Measurements from ENCODE around the gene ALK.
A peak's percentile ranks its signal among the peaks of the same experiment; 100 is the strongest.

Gene ALK

DNA sequence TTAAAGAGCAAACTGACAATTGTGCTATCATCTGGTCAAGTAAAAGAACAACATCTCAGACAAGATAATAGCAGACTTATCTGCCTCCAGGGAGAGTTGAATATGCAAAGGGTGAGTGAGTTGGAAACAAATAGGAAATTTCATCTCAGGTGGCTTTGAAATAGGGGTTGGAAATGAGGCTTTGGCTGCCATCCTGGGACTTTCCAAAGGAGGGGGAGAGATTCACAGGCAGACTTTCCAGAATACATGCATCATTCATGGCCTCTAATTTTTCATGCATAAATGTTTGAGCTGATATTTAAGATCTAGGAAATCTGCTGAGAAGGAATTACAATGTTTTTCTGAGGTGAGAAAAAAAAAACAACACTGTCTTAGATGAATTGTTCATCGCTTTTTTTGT is 300.5 kb downstream of the ALK start:
- TF ChIP-seq, protein P1, sequence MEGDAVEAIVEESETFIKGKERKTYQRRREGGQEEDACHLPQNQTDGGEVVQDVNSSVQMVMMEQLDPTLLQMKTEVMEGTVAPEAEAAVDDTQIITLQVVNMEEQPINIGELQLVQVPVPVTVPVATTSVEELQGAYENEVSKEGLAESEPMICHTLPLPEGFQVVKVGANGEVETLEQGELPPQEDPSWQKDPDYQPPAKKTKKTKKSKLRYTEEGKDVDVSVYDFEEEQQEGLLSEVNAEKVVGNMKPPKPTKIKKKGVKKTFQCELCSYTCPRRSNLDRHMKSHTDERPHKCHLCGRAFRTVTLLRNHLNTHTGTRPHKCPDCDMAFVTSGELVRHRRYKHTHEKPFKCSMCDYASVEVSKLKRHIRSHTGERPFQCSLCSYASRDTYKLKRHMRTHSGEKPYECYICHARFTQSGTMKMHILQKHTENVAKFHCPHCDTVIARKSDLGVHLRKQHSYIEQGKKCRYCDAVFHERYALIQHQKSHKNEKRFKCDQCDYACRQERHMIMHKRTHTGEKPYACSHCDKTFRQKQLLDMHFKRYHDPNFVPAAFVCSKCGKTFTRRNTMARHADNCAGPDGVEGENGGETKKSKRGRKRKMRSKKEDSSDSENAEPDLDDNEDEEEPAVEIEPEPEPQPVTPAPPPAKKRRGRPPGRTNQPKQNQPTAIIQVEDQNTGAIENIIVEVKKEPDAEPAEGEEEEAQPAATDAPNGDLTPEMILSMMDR (IDR thresholded peaks at IDR 0.05), result no peak
- no peak for TF ChIP-seq ZFX (IDR thresholded peaks at IDR 0.05; ENCODE audit: borderline replicate concordance)
- H3K27ac ChIP-seq, result no peak overlapping the region

DNA sequence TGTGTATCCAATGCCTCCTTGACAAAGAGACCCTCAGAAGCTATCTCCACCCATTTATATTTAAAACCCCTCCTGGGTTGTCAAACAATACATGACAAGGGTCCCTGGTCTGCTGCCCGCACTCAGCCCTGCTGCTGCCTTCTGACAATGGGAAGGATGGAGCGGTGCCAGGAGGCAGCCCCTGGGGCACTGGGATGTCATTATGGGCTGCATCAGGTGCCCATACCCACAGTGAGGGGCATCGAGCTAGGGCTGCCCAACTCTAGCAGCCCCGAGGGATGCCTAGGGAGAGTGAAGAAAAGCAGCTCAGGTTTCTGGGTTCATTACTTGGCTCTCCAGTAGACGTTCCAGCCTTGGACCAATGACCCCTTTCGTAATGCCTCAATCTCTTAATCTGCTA is 301.7 kb downstream of the ALK start:
- TF ChIP-seq ZFX (IDR thresholded peaks at IDR 0.05; ENCODE audit: borderline replicate concordance), result no peak
- H3K27ac ChIP-seq, result no peak overlapping the region

DNA sequence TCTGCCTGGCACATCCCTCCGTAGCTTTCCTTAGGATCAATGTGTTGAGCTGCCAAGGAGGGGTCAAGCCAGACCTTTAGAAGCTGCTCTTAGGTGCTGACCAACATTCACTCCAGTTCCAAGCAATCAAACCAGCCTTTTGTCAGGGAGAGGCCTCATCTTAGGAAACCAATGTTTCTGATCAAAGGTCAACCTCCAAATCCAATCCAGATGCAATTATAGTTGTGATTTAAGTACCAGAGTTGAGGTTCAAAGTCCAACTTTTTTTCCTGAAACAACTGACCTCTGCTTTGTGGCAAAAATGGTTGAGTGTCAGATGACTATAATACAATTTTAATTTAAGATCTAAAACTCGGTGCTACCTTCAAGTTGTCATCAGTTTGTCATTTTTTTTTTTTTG is 303.4 kb downstream of the ALK start:
- H3K27ac ChIP-seq, result no peak overlapping the region
- TF ChIP-seq ZFX (IDR thresholded peaks at IDR 0.05; ENCODE audit: borderline replicate concordance), result no peak
- TF ChIP-seq, protein P1 (IDR thresholded peaks at IDR 0.05), result no peak

DNA sequence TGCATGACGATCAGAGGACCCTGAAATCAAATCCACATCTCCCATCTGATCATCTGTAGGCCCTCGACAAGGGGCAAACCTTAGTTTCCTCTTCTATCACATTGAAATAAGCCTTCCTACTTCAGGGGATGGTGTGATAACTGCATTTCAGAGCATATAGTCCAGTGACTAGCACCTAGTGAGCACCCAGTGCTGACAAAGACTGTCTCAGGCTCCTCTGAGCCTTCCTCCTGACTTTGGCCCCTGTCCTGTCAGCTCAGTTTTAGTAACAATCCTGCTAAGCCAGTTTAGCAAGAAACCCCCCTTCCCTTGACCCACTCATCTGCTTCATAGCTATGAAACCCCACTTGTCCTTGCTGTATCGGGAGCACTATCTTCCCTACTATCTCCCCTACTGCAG is 304.0 kb downstream of the ALK start:
- TF ChIP-seq ZFX (IDR thresholded peaks at IDR 0.05; ENCODE audit: borderline replicate concordance), result no peak
- TF ChIP-seq, protein P1 (IDR thresholded peaks at IDR 0.05), result no peak
- no peak overlapping the region for H3K27ac ChIP-seq

DNA sequence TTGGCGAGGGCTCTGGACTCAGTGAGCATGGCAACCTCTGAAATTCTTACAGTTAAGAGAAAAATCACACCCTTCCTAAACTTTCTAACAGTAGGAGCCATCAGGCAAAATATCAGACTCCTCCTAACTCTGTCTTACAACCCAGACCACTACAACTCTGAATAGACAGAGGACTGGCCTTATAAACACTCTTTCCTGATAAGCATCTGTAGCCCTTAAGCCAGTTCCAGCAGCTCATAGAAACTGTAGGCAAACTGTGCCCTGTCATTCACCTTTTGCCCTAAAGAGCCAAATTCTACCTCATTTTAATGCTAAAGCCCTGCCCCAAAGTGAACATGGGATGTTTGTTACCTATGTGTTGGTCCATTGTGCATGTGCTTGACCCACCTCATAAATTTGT is 304.8 kb downstream of the ALK start:
- no peak for TF ChIP-seq ZFX (IDR thresholded peaks at IDR 0.05; ENCODE audit: borderline replicate concordance)
- TF ChIP-seq, protein P1 (IDR thresholded peaks at IDR 0.05), result no peak
- H3K27ac ChIP-seq, result no peak overlapping the region

DNA sequence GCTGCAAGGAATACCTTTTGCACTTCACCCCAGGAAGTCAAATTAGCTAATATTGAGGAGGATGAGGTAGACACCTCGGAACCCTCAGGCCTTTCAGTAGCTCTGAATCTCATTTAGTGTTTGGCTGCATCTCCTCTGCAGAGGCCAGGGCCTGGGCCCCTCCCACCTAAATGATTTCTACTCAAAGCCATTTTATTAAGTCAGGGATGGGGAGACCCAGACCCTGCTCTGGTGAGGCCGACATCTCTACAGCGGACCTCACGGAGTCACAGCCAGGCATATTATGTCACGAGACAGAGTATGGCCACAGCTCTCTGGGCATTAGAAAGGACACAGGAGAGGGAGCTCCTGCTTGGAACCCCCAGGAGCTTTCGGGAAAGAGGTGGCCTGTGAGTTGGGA is 305.5 kb downstream of the ALK start:
- H3K27ac ChIP-seq, result 0 out of 2 replicates have a peak overlapping the region, but pooled peaks have one; percentile 30
- TF ChIP-seq, protein P1 (IDR thresholded peaks at IDR 0.05), result no peak
- TF ChIP-seq ZFX (IDR thresholded peaks at IDR 0.05; ENCODE audit: borderline replicate concordance), result no peak

DNA sequence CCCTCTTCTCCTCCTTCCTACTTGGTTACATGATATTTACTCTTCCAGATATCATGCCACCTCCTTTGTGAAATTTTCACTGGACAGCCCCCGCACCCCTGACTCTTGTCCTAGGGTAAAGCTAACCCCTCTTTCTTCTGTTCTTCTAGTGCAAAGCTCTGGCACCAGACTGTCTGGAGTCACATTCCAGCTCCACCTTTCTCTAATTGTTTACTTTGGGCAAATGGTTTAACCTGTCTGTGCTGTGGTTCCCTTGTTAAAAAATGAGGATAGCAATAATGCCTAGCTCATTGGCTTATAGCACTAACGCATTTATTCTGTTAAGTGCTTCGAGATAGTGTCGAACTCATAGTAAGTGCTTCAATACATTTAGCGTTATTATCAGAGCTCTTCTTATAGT is 306.2 kb downstream of the ALK start:
- 0 out of 2 replicates have a peak overlapping the region, but pooled peaks have one; percentile 30 for H3K27ac ChIP-seq
- TF ChIP-seq ZFX (IDR thresholded peaks at IDR 0.05; ENCODE audit: borderline replicate concordance), result no peak
- TF ChIP-seq, protein P1 (IDR thresholded peaks at IDR 0.05), result no peak

DNA sequence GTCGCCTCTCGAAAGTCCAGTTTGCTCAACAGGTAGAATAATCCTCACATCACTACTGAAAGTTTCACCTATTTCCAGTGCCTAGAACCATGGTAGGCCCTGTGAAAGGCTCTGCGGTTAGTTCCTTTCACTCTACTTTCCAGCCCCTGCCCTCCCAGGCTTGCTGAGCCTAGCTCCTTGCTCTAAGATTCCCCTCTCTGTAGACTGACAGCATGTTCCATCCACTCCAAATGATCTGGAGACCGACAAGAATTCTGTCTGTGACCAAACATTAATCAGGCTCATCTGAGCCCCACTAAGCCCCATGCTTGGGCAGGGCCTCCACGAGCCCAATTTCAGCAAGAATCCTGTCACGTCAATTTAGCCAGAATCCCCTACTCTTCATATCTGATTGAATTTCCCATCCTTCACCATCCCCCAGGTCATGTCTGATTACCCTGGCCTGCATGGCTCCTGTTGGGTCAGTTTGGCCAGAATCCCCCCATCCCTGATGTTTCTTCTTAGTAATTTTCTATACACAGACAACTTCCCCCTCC is 307.0 kb downstream of the ALK start:
- no peak for TF ChIP-seq ZFX (IDR thresholded peaks at IDR 0.05; ENCODE audit: borderline replicate concordance)
- TF ChIP-seq, protein P1 (IDR thresholded peaks at IDR 0.05), result no peak
- 0 out of 2 replicates have a peak overlapping the region, but pooled peaks have one; percentile 30 for H3K27ac ChIP-seq

All from 22Rv1 (cell line).